Neural progenitor cell (in vitro differentiated cells): ENCODE data around the gene CAPN2. TPM values are rescaled to one million over a fixed set of nuclear protein-coding genes. Genes with fewer than 3 reads are reported as not detected.

Experiments used
- DNase-seq: peaks from one replicate; pipeline ENCODE4 v3.0.0-alpha.2; 2016; ENCODE audit warnings: low spot score
- H2AFZ ChIP-seq: fragments of 200-600 bp; sonication (generic); replicated peaks from 2 replicates; pipeline ENCODE4 v1.6.1; 2016; ENCODE audit warnings: antibody characterized with exemption
- H3F3A ChIP-seq: fragments of 200-600 bp; sonication (generic); 2 replicates; pipeline ENCODE4 v1.6.1; 2016; ENCODE audit warnings: antibody characterized with exemption, low read depth
- H3K27ac ChIP-seq: fragments of 200-600 bp; sonication (generic); 2 replicates; pipeline ENCODE4 v1.5.1; 2016; ENCODE audit warnings: mild to moderate bottlenecking
- H3K27me3 ChIP-seq: fragments of 200-600 bp; sonication (generic); 2 replicates; pipeline ENCODE4 v1.6.1; 2016; ENCODE audit warnings: mild to moderate bottlenecking, moderate library complexity
- H3K36me3 ChIP-seq: fragments of 200-600 bp; sonication (generic); 2 replicates; pipeline ENCODE4 v1.5.1; 2016
- H3K4me1 ChIP-seq: fragments of 200-600 bp; sonication (generic); 2 replicates; pipeline ENCODE4 v1.6.1; 2016; ENCODE audit warnings: mixed run types
- H3K4me2 ChIP-seq: fragments of 200-600 bp; sonication (generic); 2 replicates; pipeline ENCODE4 v1.6.1; 2016
- H3K4me3 ChIP-seq: fragments of 200-600 bp; sonication (generic); 2 replicates; pipeline ENCODE4 v1.5.1; 2016
- H3K79me2 ChIP-seq: fragments of 200-600 bp; sonication (generic); 2 replicates; pipeline ENCODE4 v1.6.1; 2016; ENCODE audit warnings: low read depth
- H3K9ac ChIP-seq: fragments of 200-600 bp; sonication (generic); 2 replicates; pipeline ENCODE4 v1.6.1; 2016
- H3K9me3 ChIP-seq: fragments of 200-600 bp; sonication (generic); 2 replicates; pipeline ENCODE4 v1.5.1; 2016; ENCODE audit warnings: low read depth
- H4K20me1 ChIP-seq: fragments of 200-600 bp; sonication (generic); 2 replicates; pipeline ENCODE4 v1.6.1; 2016; ENCODE audit warnings: low read depth
- H3K27ac Mint-ChIP-seq: 3 replicates; pipeline ENCODE4 v1.8.0; 2021; ENCODE audit warnings: mixed read lengths
- H3K27me3 Mint-ChIP-seq: 2 replicates; pipeline ENCODE4 v1.8.0; 2022; ENCODE audit warnings: low read depth, mild to moderate bottlenecking, inconsistent platforms, moderate library complexity, mixed read lengths; ENCODE audit not compliant: insufficient read depth
- H3K36me3 Mint-ChIP-seq: 3 replicates; pipeline ENCODE4 v1.8.0; 2021; ENCODE audit warnings: mixed read lengths
- H3K4me1 Mint-ChIP-seq: 3 replicates; pipeline ENCODE4 v1.8.0; 2021; ENCODE audit warnings: mixed read lengths
- H3K4me3 Mint-ChIP-seq: 3 replicates; pipeline ENCODE4 v1.8.0; 2021; ENCODE audit warnings: mild to moderate bottlenecking, moderate library complexity, mixed read lengths
- H3K9me3 Mint-ChIP-seq: 3 replicates; pipeline ENCODE4 v1.8.0; 2020; ENCODE audit warnings: mixed read lengths
- EZH2 ChIP-seq: fragments of 200-600 bp; sonication (generic); IDR thresholded peaks from 2 replicates; pipeline ENCODE4 v1.6.1; 2017; ENCODE audit warnings: antibody characterized with exemption, mild to moderate bottlenecking, moderate library complexity
- EZH2phosphoT487 ChIP-seq: fragments of 200-600 bp; sonication (generic); IDR thresholded peaks from 2 replicates; pipeline ENCODE4 v1.6.1; 2017; ENCODE audit warnings: antibody characterized with exemption
- total RNA-seq: library from RNA; depleted of rRNA; stranded (reverse); fragments of >200 nt; gene quantifications from 2 replicates; pipeline ENCODE4 v1.2.3, GENCODE V29; 2015; ENCODE audit warnings: low replicate concordance
- TF ChIP-seq, protein P1 (sequence below): fragments of 200-600 bp; sonication (generic); IDR thresholded peaks from 2 replicates; pipeline ENCODE4 v1.5.1; 2017; ENCODE audit warnings: antibody characterized with exemption, mild to moderate bottlenecking

CAPN2 gene
- total RNA-seq, 1 donor from 2014 or later: 61.7 TPM

DNA sequence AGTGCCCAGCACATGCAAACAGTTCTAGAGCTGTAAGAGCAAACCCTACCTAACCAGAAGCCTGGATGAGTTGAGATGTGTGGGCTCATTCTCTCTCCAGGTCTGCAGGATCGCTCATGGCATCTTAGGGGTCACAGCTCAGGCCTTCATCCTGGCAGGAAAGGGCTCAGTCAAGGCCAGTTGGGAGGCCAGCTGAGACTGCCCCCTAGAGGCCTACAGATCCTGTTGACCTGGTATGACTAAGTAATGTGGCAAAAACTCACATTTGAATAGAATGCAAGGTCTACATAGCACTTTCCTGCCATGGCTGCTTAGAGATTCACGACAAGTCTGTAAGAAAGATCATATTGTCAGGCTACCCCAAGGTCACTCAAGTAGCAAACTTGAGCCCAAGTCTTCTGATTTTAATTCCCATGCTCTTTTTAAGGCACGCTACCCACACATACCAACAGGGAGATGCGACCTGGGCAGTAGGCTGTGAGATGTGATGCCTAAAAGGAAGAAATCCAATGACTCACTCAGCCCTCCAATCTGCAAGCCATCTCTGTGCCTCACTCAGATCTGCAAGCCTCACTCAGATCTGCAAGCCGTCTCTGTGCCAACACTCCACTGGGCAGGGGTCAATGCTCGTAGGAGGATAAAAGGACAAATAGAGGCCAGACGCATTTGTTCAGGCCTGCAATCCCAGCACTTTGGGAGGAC lies 41.7 kb upstream of the CAPN2 start:
- Histone ChIP-seq H3K9ac (no peak overlapping the region), H3K4me1 (peaks cover 5% of the 10 kb centered on the region), H3K9me3 (no peaks in the 10 kb centered on the region), H2AFZ (no peak overlapping the region), H3K4me3 (no peak overlapping the region), H3K27ac (no peak overlapping the region), H3K36me3 (no peaks in the 10 kb centered on the region), H3K27me3 (no peaks in the 10 kb centered on the region), H4K20me1 (no peaks in the 10 kb centered on the region), H3K79me2 (no peaks in the 10 kb centered on the region), H3K4me2 (no peak overlapping the region), H3F3A (no peaks in the 10 kb centered on the region)
- no peaks in the 10 kb centered on the region for H3K4me1 Mint-ChIP-seq
- H3K27me3 Mint-ChIP-seq: peaks cover 11% of the 10 kb centered on the region
- peaks cover 18% of the 10 kb centered on the region for H3K9me3 Mint-ChIP-seq
- TF ChIP-seq, protein P1, sequence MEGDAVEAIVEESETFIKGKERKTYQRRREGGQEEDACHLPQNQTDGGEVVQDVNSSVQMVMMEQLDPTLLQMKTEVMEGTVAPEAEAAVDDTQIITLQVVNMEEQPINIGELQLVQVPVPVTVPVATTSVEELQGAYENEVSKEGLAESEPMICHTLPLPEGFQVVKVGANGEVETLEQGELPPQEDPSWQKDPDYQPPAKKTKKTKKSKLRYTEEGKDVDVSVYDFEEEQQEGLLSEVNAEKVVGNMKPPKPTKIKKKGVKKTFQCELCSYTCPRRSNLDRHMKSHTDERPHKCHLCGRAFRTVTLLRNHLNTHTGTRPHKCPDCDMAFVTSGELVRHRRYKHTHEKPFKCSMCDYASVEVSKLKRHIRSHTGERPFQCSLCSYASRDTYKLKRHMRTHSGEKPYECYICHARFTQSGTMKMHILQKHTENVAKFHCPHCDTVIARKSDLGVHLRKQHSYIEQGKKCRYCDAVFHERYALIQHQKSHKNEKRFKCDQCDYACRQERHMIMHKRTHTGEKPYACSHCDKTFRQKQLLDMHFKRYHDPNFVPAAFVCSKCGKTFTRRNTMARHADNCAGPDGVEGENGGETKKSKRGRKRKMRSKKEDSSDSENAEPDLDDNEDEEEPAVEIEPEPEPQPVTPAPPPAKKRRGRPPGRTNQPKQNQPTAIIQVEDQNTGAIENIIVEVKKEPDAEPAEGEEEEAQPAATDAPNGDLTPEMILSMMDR: peak; percentile 74
- no peak for TF ChIP-seq EZH2
- H3K36me3 Mint-ChIP-seq: no peaks in the 10 kb centered on the region
- DNase-seq: peak; percentile 69
- no peak overlapping the region for H3K27ac Mint-ChIP-seq
- H3K4me3 Mint-ChIP-seq: no peak overlapping the region

DNA sequence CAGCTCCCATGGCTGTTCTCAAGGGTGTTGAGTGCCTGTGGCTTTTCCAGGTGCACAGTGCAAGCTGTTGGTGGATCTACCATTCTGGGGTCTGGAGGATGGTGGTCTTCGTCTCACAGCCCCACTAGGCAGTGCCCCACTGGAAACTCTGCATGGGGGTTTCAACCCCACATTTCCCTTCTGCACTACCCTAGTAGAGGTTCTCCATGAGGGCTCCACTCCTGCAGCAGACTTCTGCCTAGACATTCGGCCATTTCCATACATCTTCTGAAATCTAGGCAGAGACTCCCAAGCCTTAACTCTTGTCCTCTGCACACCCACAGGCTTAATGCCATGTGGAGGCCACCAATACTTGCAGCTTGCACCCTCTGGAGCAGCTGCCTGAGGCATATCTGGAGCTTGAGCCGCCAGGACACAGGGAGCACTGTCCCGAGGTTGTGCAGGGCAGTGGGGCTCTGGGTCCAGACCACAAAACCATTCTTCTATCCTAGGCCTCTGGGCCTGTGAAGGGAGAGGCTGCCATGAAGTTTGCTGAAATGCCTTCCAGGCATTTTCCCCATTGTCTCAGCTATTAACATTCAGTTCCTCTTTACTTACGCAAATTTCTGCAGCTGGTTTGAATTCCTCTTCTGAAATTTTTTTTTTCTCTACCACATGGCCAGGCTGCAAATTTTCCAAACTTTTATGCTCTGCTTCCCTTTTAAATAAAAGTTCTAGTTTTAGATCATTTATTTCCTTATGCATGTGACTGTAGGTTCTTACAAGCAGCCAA lies 38.0 kb upstream of the CAPN2 start:
- H3K27me3 Mint-ChIP-seq: peaks cover 13% of the 10 kb centered on the region
- DNase-seq: no peak

DNA sequence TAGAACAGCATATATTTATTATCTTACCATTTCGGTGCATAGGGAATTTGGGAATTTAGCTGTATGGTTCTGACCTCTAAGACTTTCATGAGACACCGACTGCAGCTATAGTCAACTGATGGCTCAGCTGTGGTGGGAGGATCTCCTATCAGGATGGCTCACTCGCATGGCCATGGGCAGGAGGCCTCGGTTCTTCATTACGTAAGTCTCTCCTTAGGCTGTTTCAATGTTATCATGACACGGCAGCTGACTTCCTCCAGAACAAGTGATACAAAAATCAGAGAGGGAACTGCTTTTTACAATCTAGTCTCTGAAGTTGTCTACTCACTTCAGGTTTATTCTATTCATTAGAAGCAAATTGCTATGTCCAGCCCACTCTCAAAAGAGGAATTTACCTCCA lies 33.5 kb upstream of the CAPN2 start:
- Mint-ChIP-seq H3K36me3 (no peaks in the 10 kb centered on the region), H3K27ac (no peak overlapping the region), H3K9me3 (peaks cover 11% of the 10 kb centered on the region), H3K4me1 (no peaks in the 10 kb centered on the region), H3K4me3 (no peak overlapping the region), H3K27me3 (peaks cover 10% of the 10 kb centered on the region)
- H3K27ac ChIP-seq: no peak overlapping the region
- H3K4me1 ChIP-seq: no peaks in the 10 kb centered on the region
- no peak overlapping the region for H3K4me2 ChIP-seq
- no peaks in the 10 kb centered on the region for H3F3A ChIP-seq
- H3K79me2 ChIP-seq: no peaks in the 10 kb centered on the region
- H3K4me3 ChIP-seq: no peak overlapping the region
- H3K9me3 ChIP-seq: no peaks in the 10 kb centered on the region
- no peak overlapping the region for H3K9ac ChIP-seq
- TF ChIP-seq EZH2phosphoT487 (no peak), EZH2 (no peak)
- TF ChIP-seq, protein P1: no peak
- no peaks in the 10 kb centered on the region for H4K20me1 ChIP-seq
- H3K36me3 ChIP-seq: no peaks in the 10 kb centered on the region
- DNase-seq: no peak
- no peak overlapping the region for H2AFZ ChIP-seq
- H3K27me3 ChIP-seq: no peaks in the 10 kb centered on the region

More for the DNA sequence above, 38.0 kb upstream of the CAPN2 start:
- Mint-ChIP-seq H3K4me3 (no peak overlapping the region), H3K27ac (no peak overlapping the region), H3K36me3 (no peaks in the 10 kb centered on the region), H3K9me3 (peaks cover 18% of the 10 kb centered on the region), H3K4me1 (no peaks in the 10 kb centered on the region)
- Histone ChIP-seq H3K4me2 (no peak overlapping the region), H3K79me2 (no peaks in the 10 kb centered on the region), H2AFZ (no peak overlapping the region), H3K4me3 (no peak overlapping the region), H3K9ac (no peak overlapping the region), H3K4me1 (peaks cover 5% of the 10 kb centered on the region), H4K20me1 (no peaks in the 10 kb centered on the region), H3K9me3 (no peaks in the 10 kb centered on the region), H3K36me3 (no peaks in the 10 kb centered on the region), H3F3A (no peaks in the 10 kb centered on the region), H3K27ac (no peak overlapping the region), H3K27me3 (no peaks in the 10 kb centered on the region)
- TF ChIP-seq EZH2 (no peak), EZH2phosphoT487 (no peak)
- TF ChIP-seq, protein P1: no peak
